Caki2 (cell line): ENCODE measurements around the gene BCOR. TPM values are rescaled to one million over a fixed set of nuclear protein-coding genes. Genes with fewer than 3 reads are reported as not detected.

Experiments
- DNase-seq: peaks from one replicate; pipeline ENCODE4 v3.0.0-alpha.2; 2015; ENCODE audit warnings: low read depth
- in situ Hi-C: cut with HindIII; loops from 2 replicates; pipeline ENCODE4 v1.10.0; 2016; ENCODE audit warnings: low sequenced_read_pairs, low pct_unique_long_range_greater_than_20kb, mixed read lengths
- total RNA-seq: library from RNA; depleted of rRNA; stranded (reverse); fragments of >200 nt; shearing (Covaris generic); gene quantifications from 2 replicates; pipeline ENCODE4 v1.2.3, GENCODE V29; 2014; ENCODE audit warnings: low replicate concordance

The BCOR gene
- total RNA-seq, 1 experiment from 2014 or later: 13.9 TPM

DNA sequence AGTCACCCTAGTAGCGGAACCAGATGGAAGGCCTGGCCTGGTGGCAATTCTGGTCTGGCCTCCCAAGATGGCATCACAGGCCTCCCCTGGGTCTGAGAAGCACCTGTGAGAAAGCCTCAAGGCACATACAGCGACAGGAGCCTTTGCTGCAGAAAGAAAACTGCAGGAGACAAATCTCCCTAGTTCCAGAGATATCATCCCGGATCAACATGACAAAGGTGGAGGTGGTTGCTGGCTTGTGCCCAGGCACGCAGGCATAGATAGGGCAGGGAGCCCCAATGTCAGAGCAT, 93.6 kb downstream of the BCOR start:
- in situ Hi-C loops: no loop called here
- DNase-seq: no peak

DNA sequence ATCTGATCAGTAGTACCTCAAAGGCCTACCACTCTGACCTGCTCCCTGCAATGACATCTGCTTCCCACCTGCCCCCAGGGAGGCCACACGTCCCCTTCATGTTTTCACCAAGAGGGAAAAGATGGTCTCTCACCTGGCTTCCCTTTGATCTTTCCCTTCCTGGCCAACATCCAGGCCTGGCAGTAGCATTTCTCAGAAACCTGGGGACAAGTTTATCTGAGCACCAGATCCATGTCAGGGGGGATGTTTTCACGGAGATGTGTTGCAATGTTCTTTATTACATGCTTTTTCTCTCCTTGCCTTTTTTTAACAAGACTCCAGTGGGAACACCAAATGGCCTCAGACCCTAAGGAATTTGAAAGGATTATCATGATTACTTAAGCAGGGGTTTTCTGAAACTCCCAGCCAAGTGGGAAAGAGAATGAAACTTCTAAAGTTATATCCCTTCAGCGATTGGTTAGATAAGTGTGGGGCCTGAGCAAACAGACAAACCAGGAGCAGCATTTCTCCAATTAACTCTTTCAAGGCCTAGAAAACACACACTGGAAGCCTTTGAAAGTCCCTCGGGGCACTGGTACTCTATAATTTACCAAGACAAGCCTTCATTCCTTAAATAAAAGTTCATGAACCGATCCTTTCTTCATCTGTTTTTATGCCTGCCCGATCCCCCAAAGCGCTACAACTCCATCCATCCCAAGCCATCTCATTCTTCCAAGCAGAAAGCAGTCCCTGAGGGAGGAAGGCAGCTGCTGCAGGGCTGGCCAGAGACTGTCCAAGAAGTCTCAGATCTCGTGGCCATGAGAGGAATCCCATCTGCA, 94.1 kb downstream of the BCOR start:
- in situ Hi-C loops: no loop called here
- DNase-seq: no peak

DNA sequence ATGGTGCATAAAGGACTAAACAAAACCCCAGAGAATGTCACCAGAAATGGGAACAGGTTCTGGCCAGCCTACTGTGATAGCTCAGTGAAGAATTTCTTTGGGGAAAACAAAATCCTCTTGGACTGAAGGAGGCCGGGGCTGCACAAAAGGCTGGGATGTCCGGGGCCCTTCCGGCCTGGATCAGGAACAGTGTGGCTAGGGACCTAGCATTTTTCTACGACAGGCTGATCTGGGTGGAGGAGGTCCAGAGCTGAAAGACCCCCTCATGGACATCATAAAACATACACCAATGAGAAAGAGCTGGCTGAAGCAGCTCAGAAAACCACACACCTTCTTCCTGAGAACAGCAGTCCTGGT, 94.7 kb downstream of the BCOR start:
- in situ Hi-C loops: no loop called here
- no peak for DNase-seq
